Measurements from ENCODE around the gene RELN. TPM values are rescaled to one million over a fixed set of nuclear protein-coding genes. Genes with fewer than 3 reads are reported as not detected.

The RELN gene
- total RNA-seq, 4 donors from 2014 or later: 1.2 to 7.1 (median 3.7) TPM

- no peak for TF ChIP-seq CTCF (IDR thresholded peaks at IDR 0.05)
- ATAC-seq (ENCODE audit: low FRiP score) (no peak), DNase-seq (ENCODE audit: low spot score) (no peak)
These were observed 52.9 kb downstream of the RELN start for GRCh38 chr7:103936558-103936957.

GRCh38 chr7:103934508-103934907, 55.0 kb downstream of the RELN start:
- no peak for DNase-seq (ENCODE audit: low spot score)
- ATAC-seq (ENCODE audit: low FRiP score): no peak
- TF ChIP-seq CTCF (IDR thresholded peaks at IDR 0.05): no peak

GRCh38 chr7:103932389-103932788, 57.1 kb downstream of the RELN start:
- ATAC-seq (ENCODE audit: low FRiP score): no peak
- TF ChIP-seq CTCF (IDR thresholded peaks at IDR 0.05): no peak

GRCh38 chr7:103929901-103930311, 59.6 kb downstream of the RELN start:
- no peak for ATAC-seq (ENCODE audit: low FRiP score)
- DNase-seq (ENCODE audit: low spot score): no peak
- TF ChIP-seq CTCF (IDR thresholded peaks at IDR 0.05): no peak

More at GRCh38 chr7:103932389-103932788, 57.1 kb downstream of the RELN start:
- DNase-seq (ENCODE audit: low spot score): no peak

- TF ChIP-seq CTCF (IDR thresholded peaks at IDR 0.05): no peak
- DNase-seq (ENCODE audit: low spot score) (no peak), ATAC-seq (ENCODE audit: low FRiP score) (no peak)
These were observed 60.9 kb downstream of the RELN start for GRCh38 chr7:103928581-103928980.

- ATAC-seq (ENCODE audit: low FRiP score): no peak
- DNase-seq (ENCODE audit: low spot score): no peak
- TF ChIP-seq CTCF (IDR thresholded peaks at IDR 0.05): no peak
These were observed 65.3 kb downstream of the RELN start for GRCh38 chr7:103924184-103924583.

GRCh38 chr7:103922407-103922806, 67.1 kb downstream of the RELN start:
- DNase-seq (ENCODE audit: low spot score) (no peak), ATAC-seq (ENCODE audit: low FRiP score) (no peak)
- no peak for TF ChIP-seq CTCF (IDR thresholded peaks at IDR 0.05)

Measured in omental fat pad (tissue), 4 donors.